ENCODE data around the gene TRPM8. TPM values are rescaled to one million over a fixed set of nuclear protein-coding genes. Genes with fewer than 3 reads are reported as not detected.

TRPM8 gene
- total RNA-seq, 6 experiments from 2014 or later, result not detected

DNA sequence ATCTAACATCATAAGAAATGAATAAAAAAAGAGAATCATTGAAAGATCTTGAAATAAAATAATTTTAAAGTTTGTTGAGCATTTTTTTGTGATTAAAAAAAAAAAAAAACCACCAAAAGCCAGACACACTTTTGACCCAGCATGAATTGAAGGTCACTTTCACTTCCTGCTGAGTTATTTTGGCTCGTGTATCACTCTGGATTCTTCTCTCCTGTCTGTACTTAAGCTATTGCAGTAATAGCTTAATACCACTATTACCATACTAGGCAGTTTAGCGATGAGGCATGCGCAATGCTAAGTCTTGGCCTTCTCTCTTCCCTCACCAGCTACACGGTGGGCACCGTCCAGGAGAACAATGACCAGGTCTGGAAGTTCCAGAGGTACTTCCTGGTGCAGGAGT, 78.8 kb downstream of the TRPM8 start:
- DNase-seq, result no peak
- Mint-ChIP-seq H3K4me3 (no peak overlapping the region), H3K27ac (no peak overlapping the region), H3K4me1 (ENCODE audit: low read depth) (peaks cover 7% of the 10 kb centered on the region; the same call in 1 of the 2 replicates), H3K36me3 (ENCODE audit: low read depth) (no peaks in the 10 kb centered on the region), H3K9me3 (no peaks in the 10 kb centered on the region), H3K27me3 (ENCODE audit: insufficient read depth) (peaks cover 9% of the 10 kb centered on the region)
- TF ChIP-seq, protein P1, sequence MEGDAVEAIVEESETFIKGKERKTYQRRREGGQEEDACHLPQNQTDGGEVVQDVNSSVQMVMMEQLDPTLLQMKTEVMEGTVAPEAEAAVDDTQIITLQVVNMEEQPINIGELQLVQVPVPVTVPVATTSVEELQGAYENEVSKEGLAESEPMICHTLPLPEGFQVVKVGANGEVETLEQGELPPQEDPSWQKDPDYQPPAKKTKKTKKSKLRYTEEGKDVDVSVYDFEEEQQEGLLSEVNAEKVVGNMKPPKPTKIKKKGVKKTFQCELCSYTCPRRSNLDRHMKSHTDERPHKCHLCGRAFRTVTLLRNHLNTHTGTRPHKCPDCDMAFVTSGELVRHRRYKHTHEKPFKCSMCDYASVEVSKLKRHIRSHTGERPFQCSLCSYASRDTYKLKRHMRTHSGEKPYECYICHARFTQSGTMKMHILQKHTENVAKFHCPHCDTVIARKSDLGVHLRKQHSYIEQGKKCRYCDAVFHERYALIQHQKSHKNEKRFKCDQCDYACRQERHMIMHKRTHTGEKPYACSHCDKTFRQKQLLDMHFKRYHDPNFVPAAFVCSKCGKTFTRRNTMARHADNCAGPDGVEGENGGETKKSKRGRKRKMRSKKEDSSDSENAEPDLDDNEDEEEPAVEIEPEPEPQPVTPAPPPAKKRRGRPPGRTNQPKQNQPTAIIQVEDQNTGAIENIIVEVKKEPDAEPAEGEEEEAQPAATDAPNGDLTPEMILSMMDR (IDR thresholded peaks at IDR 0.05), result no peak

DNA sequence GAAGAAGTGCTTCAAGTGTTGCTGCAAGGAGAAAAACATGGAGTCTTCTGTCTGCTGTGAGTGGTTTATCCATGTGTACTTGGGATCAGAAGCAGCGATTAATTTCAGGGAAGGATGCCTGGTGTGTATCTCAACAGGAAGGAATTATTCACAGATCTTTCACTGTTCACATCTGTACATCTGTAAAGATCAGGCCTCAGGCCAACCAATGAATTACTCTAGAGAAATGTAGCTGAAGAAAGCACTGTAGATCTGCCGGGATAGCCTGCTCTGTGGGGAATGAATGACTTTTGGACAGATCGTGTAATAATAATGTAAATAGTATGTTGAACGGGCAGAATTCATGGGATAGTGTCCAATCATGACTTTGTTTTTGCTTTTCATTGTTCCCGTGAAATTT, 79.3 kb downstream of the TRPM8 start:
- Mint-ChIP-seq H3K9me3 (no peaks in the 10 kb centered on the region), H3K27me3 (ENCODE audit: insufficient read depth) (peaks cover 9% of the 10 kb centered on the region), H3K4me1 (ENCODE audit: low read depth) (peaks cover 7% of the 10 kb centered on the region; the same call in 1 of the 2 replicates), H3K4me3 (no peak overlapping the region), H3K27ac (no peak overlapping the region), H3K36me3 (ENCODE audit: low read depth) (no peaks in the 10 kb centered on the region)
- TF ChIP-seq, protein P1 (IDR thresholded peaks at IDR 0.05), result no peak
- no peak for DNase-seq

- Mint-ChIP-seq H3K36me3 (ENCODE audit: low read depth) (no peaks in the 10 kb centered on the region), H3K27me3 (ENCODE audit: insufficient read depth) (peaks cover 9% of the 10 kb centered on the region), H3K27ac (no peak overlapping the region), H3K4me3 (no peak overlapping the region), H3K9me3 (no peaks in the 10 kb centered on the region), H3K4me1 (ENCODE audit: low read depth) (peaks cover 7% of the 10 kb centered on the region; the same call in 1 of the 2 replicates)
- DNase-seq, result no peak
- TF ChIP-seq, protein P1 (IDR thresholded peaks at IDR 0.05), result no peak
Observed at GRCh38 chr2:233997707-233998106, 80.5 kb downstream of the TRPM8 start.

- Mint-ChIP-seq H3K4me3 (no peak overlapping the region), H3K4me1 (ENCODE audit: low read depth) (peaks cover 19% of the 10 kb centered on the region), H3K9me3 (no peaks in the 10 kb centered on the region), H3K27me3 (ENCODE audit: insufficient read depth) (peaks cover 9% of the 10 kb centered on the region), H3K27ac (no peak overlapping the region), H3K36me3 (ENCODE audit: low read depth) (no peaks in the 10 kb centered on the region)
- no peak for DNase-seq
- TF ChIP-seq, protein P1 (IDR thresholded peaks at IDR 0.05), result no peak
Observed at GRCh38 chr2:233999182-233999581, 82.0 kb downstream of the TRPM8 start.

DNA sequence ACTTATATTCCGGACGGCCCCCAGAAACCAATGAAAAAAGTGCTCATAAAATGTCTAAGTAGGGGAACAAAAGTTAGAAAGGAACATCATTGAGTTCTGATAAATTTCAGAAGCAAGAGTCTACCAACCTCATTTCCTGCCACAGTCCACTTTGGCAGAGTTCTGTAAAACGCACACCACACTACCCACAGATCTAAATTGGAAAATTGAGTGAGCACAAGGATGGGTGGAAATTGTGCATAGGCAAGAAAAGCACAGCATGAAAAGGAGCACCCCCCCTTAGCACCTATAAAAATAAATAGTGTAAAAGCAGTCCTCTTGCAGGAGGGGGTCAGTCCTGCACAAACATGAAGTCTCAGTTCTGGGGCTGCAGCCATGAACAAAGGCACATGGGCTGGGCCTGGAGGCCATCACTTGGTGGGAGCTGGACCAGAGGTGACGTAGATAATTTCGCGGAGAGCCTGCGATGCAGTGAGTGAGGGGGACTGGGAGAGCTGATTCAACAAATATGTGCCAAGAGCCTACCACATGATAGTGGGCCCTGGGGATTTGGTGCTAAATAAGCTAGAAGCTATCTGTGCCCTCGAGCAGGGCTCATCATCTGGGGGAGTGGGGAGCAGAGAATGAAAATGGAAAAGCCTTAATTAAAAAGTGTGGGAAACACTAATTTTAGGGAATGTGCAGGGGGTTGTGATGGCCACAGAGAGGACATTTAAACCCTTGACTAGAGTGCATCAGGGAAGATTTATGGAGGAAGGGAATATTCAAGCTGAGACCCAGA, 84.4 kb downstream of the TRPM8 start:
- Mint-ChIP-seq H3K36me3 (ENCODE audit: low read depth) (no peaks in the 10 kb centered on the region), H3K27ac (no peak overlapping the region), H3K4me1 (ENCODE audit: low read depth) (peaks cover 18% of the 10 kb centered on the region), H3K9me3 (no peaks in the 10 kb centered on the region), H3K4me3 (no peak overlapping the region), H3K27me3 (ENCODE audit: insufficient read depth) (peaks cover 9% of the 10 kb centered on the region)
- no peak for DNase-seq
- TF ChIP-seq, protein P1 (IDR thresholded peaks at IDR 0.05), result no peak
